Thyroid gland (tissue), 4 donors: Measurements from ENCODE around the gene ABCF2. TPM values are rescaled to one million over a fixed set of nuclear protein-coding genes. Genes with fewer than 3 reads are reported as not detected.
A peak's percentile ranks its signal among the peaks of the same experiment; 100 is the strongest.

Source experiments
- DNase-seq, 2 donors: peaks; one replicate each; pipeline ENCODE4 v3.0.0-alpha.2; 2019
- H3K27ac ChIP-seq, 3 donors: fragments of 200-600 bp; sonication (generic); 1 replicate in 2 of 3; 2 replicates in 1 of 3; pipeline ENCODE4 v1.5.1; 2016 to 2019; ENCODE audit warnings: mild to moderate bottlenecking in 1 of 3, moderate library complexity in 1 of 3
- H3K27me3 ChIP-seq: fragments of 200-600 bp; sonication (generic); one replicate; pipeline ENCODE4 v1.5.1; 2019
- H3K36me3 ChIP-seq, 2 donors: fragments of 200-600 bp; sonication (generic); one replicate each; pipeline ENCODE4 v1.5.1; 2016 to 2019
- H3K4me1 ChIP-seq, 2 donors: fragments of 200-600 bp; sonication (generic); one replicate each; pipeline ENCODE4 v1.5.1; 2017 to 2019
- H3K4me3 ChIP-seq, 3 donors: fragments of 200-600 bp; sonication (generic); replicated peaks in 1 of 3; 1 replicate in 2 of 3; 2 replicates in 1 of 3; pipeline ENCODE4 v1.5.1; 2016; ENCODE audit warnings: mild to moderate bottlenecking in 1 of 3
- H3K9me3 ChIP-seq: fragments of 200-600 bp; sonication (generic); one replicate; pipeline ENCODE4 v1.5.1; 2017
- POLR2A ChIP-seq, 2 donors: fragments of 450-650 bp; IDR thresholded peaks; one replicate each; pipeline ENCODE4 v1.6.1; 2017; ENCODE audit warnings: antibody characterized with exemption in 2 of 2, mild to moderate bottlenecking in 2 of 2, moderate library complexity in 1 of 2
- WGBS, 2 donors: methylation state at CpG; one replicate each; pipeline ENCODE4 v1.1.5; 2017; 5-methylcytosine and 5-hydroxymethylcytosine counted together
- intact Hi-C: fragments of 100-400 bp; cut with DNase I; formaldehyde crosslinking; loops from one replicate; pipeline ENCODE4 v1.15.1; 2023
- total RNA-seq, 4 donors: library from RNA; depleted of rRNA; stranded (reverse); fragments of >200 nt; gene quantifications; one replicate each; pipeline ENCODE4 v1.2.3, GENCODE V29; 2016
- TF ChIP-seq, protein P1 (sequence below), 6 experiments: fragments of 200-600 bp in 3 of 6; fragments of 450-650 bp in 3 of 6; sonication (generic) in 3 of 6; IDR thresholded peaks; one replicate each; pipeline ENCODE4 v1.5.1; 2016 to 2019; ENCODE audit warnings: antibody characterized with exemption in 6 of 6, mild to moderate bottlenecking in 2 of 6, inconsistent platforms in 1 of 6, moderate library complexity in 1 of 6

Gene ABCF2
- total RNA-seq, 4 donors from 2014 or later, result 23.8 to 39.4 (median 34.1) TPM

DNA sequence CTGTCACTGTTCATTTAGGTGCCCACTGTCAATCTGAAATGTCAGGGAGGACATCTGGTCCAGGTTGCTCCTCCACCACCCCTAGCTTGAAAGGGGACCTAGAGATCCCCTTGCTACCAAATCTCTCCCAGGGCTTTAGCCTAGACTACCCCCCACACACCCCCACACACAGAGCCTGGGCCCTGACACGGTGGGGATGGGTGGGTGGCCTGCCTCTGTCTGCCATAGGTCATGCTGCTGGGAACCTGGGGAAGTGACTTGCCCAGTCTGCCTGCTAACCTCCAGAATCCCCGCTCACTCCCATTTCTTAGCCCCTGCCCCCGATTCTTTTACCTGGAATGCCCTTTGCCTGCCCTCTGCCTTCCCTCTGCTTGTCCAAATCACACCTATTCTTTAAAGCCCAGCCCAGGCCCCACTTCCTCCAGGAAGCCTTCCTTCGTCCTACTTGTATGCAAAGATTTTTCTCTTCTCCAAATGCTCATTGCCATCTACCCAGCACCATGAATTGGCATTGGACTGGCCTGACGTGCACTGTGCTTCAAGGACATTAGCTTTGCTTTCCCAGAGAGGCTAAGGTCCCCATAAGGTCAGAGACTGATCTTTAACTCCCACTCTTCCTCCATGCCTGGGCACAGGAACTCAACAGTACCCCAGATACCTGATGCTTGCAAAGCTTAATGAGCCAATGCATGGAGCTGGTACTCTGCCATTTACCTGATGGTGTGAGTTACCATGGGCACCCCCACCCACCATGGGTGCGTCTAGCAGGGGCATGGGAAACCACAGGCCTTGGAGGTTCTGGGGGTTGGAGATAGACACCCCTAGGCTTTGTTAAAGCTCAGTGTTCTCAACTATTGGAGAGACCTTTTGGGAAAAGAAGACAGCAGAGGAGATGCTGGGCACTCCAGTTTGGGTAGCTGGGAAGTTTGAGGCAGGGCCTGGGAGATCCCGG is 23.5 kb upstream of the ABCF2 start:
- no peak for TF ChIP-seq POLR2A (IDR thresholded peaks at IDR 0.05)
- TF ChIP-seq, protein P1, sequence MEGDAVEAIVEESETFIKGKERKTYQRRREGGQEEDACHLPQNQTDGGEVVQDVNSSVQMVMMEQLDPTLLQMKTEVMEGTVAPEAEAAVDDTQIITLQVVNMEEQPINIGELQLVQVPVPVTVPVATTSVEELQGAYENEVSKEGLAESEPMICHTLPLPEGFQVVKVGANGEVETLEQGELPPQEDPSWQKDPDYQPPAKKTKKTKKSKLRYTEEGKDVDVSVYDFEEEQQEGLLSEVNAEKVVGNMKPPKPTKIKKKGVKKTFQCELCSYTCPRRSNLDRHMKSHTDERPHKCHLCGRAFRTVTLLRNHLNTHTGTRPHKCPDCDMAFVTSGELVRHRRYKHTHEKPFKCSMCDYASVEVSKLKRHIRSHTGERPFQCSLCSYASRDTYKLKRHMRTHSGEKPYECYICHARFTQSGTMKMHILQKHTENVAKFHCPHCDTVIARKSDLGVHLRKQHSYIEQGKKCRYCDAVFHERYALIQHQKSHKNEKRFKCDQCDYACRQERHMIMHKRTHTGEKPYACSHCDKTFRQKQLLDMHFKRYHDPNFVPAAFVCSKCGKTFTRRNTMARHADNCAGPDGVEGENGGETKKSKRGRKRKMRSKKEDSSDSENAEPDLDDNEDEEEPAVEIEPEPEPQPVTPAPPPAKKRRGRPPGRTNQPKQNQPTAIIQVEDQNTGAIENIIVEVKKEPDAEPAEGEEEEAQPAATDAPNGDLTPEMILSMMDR (IDR thresholded peaks at IDR 0.05), result no peak
- no peak for DNase-seq
- intact Hi-C loops, result no loop called here
- WGBS, 2 donors, result 69 to 81% methylated on average over 7 of the region's 7 CpGs
- H3K9me3 ChIP-seq, result no peaks in the 10 kb centered on the region
- H3K36me3 ChIP-seq, result no peaks in the 10 kb centered on the region
- peak overlapping the region in 2 of 3 donors; percentile 88 to 91 for H3K27ac ChIP-seq
- H3K4me3 ChIP-seq, result no peak overlapping the region
- H3K27me3 ChIP-seq, result no peaks in the 10 kb centered on the region
- H3K4me1 ChIP-seq, result peaks cover 40 to 61% of the 10 kb centered on the region in 2 donors

DNA sequence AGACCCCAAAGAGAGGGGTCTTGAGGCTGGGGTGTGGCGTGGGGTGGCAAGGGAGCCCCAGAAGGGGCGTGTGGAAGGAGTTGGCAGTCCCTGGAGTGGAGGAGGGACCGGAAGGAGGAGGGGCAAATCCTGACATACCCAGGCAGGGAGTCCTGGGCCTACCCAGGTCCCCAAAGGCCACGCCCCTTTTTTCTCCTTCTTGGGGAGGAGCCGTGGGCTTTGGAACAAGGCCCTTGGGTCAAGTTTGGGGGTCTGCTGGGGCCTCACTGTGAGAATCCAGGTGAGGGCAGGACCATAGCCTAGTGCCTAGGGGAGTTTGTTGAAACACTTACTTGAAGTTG is 22.7 kb upstream of the ABCF2 start:
- DNase-seq, result peak; percentile 83 to 86
- intact Hi-C loops, result no loop called here
- Histone ChIP-seq H3K27ac (peak overlapping the region; percentile 29 to 91 (median 88)), H3K4me1 (peaks cover 45 to 68% of the 10 kb centered on the region in 2 donors), H3K4me3 (peak overlapping the region in 1 of 3 donors; percentile 60), H3K9me3 (no peaks in the 10 kb centered on the region), H3K36me3 (no peaks in the 10 kb centered on the region), H3K27me3 (no peaks in the 10 kb centered on the region)
- TF ChIP-seq, protein P1 (IDR thresholded peaks at IDR 0.05), result no peak
- TF ChIP-seq POLR2A (IDR thresholded peaks at IDR 0.05), result no peak
- WGBS, 2 donors, result 9 to 10% methylated on average over 4 to 5 of the region's 5 CpGs

DNA sequence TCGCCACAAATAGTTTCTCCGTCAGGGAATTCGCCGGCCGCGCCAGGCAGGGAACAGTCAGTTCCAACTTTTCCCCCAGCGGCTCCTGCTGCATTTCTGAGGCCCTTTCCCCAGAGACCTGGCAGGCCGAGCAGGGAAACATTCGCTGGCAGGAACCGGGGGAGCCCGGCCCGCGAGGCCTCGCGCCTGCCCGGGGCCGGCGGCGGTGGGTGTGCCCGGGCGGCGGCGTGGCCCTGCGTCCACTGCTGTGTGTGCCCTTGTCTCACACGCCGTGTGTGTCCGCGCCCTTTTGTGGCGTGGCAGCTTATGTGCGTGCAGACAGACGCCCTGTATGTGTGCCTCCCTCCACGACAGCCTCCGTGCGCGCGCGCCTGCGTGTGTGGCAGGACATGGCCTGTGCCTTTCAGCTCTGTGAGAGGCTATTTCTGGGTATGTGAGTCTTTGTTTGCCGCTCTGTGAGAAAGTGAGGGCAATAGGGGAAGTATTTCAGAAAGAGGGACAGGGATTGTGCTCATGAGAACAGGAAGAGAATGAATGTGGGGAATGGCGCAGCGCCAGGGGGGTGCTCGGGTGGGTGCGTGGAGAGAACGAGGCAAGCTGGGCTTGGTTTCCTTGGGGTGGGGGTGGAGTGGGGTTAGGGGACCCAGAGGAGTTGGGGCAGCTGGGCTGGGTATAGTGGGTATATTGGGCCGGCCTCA is 22.2 kb upstream of the ABCF2 start:
- 8 to 9% methylated on average over 16 to 17 of the region's 45 CpGs for WGBS, 2 donors
- DNase-seq, result peak; percentile 64 to 69
- TF ChIP-seq POLR2A (IDR thresholded peaks at IDR 0.05), result peak in 1 of 2 donors; percentile 47
- TF ChIP-seq, protein P1 (IDR thresholded peaks at IDR 0.05), result no peak
- Histone ChIP-seq H3K36me3 (no peaks in the 10 kb centered on the region), H3K9me3 (no peaks in the 10 kb centered on the region), H3K27me3 (no peaks in the 10 kb centered on the region), H3K4me3 (peak overlapping the region; percentile 7 to 60 (median 59)), H3K27ac (peak overlapping the region; percentile 29 to 91 (median 88)), H3K4me1 (peaks cover 47 to 73% of the 10 kb centered on the region in 2 donors)
- intact Hi-C loops, result no loop called here

DNA sequence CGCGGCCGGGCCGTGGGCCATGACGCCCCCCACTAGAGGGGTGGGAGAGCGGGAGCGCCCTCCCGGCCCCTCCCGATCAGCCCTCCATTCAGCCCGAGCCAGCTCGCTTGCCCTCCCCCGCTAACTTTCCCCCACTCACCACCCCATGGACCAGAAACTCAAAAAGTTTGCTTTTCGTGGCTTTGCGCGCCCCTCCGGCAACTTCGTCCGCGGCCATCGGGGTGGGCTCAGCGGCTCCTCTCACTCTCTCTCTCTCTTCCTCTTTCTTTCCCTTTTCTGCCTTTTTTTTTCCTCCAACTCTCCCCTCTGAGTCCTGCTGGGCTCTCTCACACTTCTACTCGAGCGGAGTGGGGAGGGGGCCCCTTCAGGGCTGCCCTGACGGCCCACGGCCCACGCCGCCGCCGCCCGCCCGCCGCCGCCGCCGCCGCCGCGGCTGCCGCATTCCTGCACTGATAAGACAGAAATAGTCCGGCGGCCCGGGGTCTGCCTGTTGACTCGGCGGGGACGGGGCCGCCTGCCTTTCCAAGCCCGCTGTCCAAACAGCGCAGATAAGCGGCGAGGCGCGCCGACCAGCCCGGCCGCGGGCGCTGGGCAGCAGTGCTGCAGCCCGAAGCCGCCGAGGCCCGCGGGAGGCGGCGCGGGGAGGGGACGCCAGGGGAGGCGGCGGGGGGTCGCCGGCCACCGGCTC is 21.5 kb upstream of the ABCF2 start, which contains the start of gene SMARCD3:
SMARCD3 (minus strand) TSS at position 349 of the 688 bp plus-strand sequence; CDS start at position 217, 132 bp downstream.
- H3K4me1 ChIP-seq, result peaks cover 47 to 80% of the 10 kb centered on the region in 2 donors
- no peak for TF ChIP-seq POLR2A (IDR thresholded peaks at IDR 0.05)
- TF ChIP-seq, protein P1 (IDR thresholded peaks at IDR 0.05), result no peak
- WGBS, 2 donors, result 1 to 2% methylated on average over 36 to 42 of the region's 71 CpGs
- peak; percentile 77 to 81 for DNase-seq
- H3K27me3 ChIP-seq, result no peaks in the 10 kb centered on the region
- H3K4me3 ChIP-seq, result peak within 1 kb of the TSS; percentile 59 to 74 (median 60)
- intact Hi-C loops, result no loop called here
- no peaks in the 10 kb centered on the region for H3K36me3 ChIP-seq
- H3K9me3 ChIP-seq, result no peaks in the 10 kb centered on the region
- peak within 1 kb of the TSS; percentile 29 to 91 (median 88) for H3K27ac ChIP-seq
